ENCODE results near the gene PRDM1.

The PRDM1 gene

GRCh38 chr6:106055489-106055888 lies 30.6 kb upstream of the PRDM1 start:
- H3K36me3 ChIP-seq (ENCODE audit: control insufficient read depth, insufficient read depth, low read length): no peaks in the 10 kb centered on the region
- H3K4me1 ChIP-seq (ENCODE audit: control insufficient read depth, insufficient read depth, low read length): peaks cover 8% of the 10 kb centered on the region
- H3K9me3 ChIP-seq (ENCODE audit: control insufficient read depth, insufficient read depth, low read length): no peaks in the 10 kb centered on the region
- H3K27me3 ChIP-seq (ENCODE audit: control insufficient read depth, insufficient read depth, low read length): peaks cover under 1% of the 10 kb centered on the region
- H3K4me3 ChIP-seq (ENCODE audit: low read depth, low read length): no peak overlapping the region
- no peak overlapping the region for H3K9ac ChIP-seq (ENCODE audit: low read depth, low read length)

GRCh38 chr6:106056060-106056745 lies 29.9 kb upstream of the PRDM1 start:
- Histone ChIP-seq H3K27me3 (ENCODE audit: control insufficient read depth, insufficient read depth, low read length) (no peaks in the 10 kb centered on the region), H3K4me3 (ENCODE audit: low read depth, low read length) (no peak overlapping the region), H3K9me3 (ENCODE audit: control insufficient read depth, insufficient read depth, low read length) (no peaks in the 10 kb centered on the region), H3K9ac (ENCODE audit: low read depth, low read length) (no peak overlapping the region), H3K36me3 (ENCODE audit: control insufficient read depth, insufficient read depth, low read length) (no peaks in the 10 kb centered on the region), H3K4me1 (ENCODE audit: control insufficient read depth, insufficient read depth, low read length) (peaks cover 5% of the 10 kb centered on the region)

- Histone ChIP-seq H3K36me3 (ENCODE audit: control insufficient read depth, insufficient read depth, low read length) (no peaks in the 10 kb centered on the region), H3K9me3 (ENCODE audit: control insufficient read depth, insufficient read depth, low read length) (no peaks in the 10 kb centered on the region), H3K4me3 (ENCODE audit: low read depth, low read length) (no peak overlapping the region), H3K27me3 (ENCODE audit: control insufficient read depth, insufficient read depth, low read length) (no peaks in the 10 kb centered on the region), H3K9ac (ENCODE audit: low read depth, low read length) (no peak overlapping the region), H3K4me1 (ENCODE audit: control insufficient read depth, insufficient read depth, low read length) (peaks cover 5% of the 10 kb centered on the region)
These were observed 29.3 kb upstream of the PRDM1 start for GRCh38 chr6:106056746-106057390.

- Histone ChIP-seq H3K9me3 (ENCODE audit: control insufficient read depth, insufficient read depth, low read length) (no peaks in the 10 kb centered on the region), H3K27me3 (ENCODE audit: control insufficient read depth, insufficient read depth, low read length) (no peaks in the 10 kb centered on the region), H3K36me3 (ENCODE audit: control insufficient read depth, insufficient read depth, low read length) (no peaks in the 10 kb centered on the region), H3K9ac (ENCODE audit: low read depth, low read length) (no peak overlapping the region), H3K4me1 (ENCODE audit: control insufficient read depth, insufficient read depth, low read length) (peaks cover 5% of the 10 kb centered on the region), H3K4me3 (ENCODE audit: low read depth, low read length) (no peak overlapping the region)
These were observed 26.8 kb upstream of the PRDM1 start for GRCh38 chr6:106059331-106059730.

- Histone ChIP-seq H3K27me3 (ENCODE audit: control insufficient read depth, insufficient read depth, low read length) (no peaks in the 10 kb centered on the region), H3K36me3 (ENCODE audit: control insufficient read depth, insufficient read depth, low read length) (no peaks in the 10 kb centered on the region), H3K9me3 (ENCODE audit: control insufficient read depth, insufficient read depth, low read length) (no peaks in the 10 kb centered on the region), H3K4me3 (ENCODE audit: low read depth, low read length) (no peak overlapping the region), H3K4me1 (ENCODE audit: control insufficient read depth, insufficient read depth, low read length) (peaks cover 5% of the 10 kb centered on the region), H3K9ac (ENCODE audit: low read depth, low read length) (no peak overlapping the region)
These were observed 26.0 kb upstream of the PRDM1 start for GRCh38 chr6:106060167-106060566.

- H3K9ac ChIP-seq (ENCODE audit: low read depth, low read length): no peak overlapping the region
- no peaks in the 10 kb centered on the region for H3K27me3 ChIP-seq (ENCODE audit: control insufficient read depth, insufficient read depth, low read length)
- H3K4me1 ChIP-seq (ENCODE audit: control insufficient read depth, insufficient read depth, low read length): no peaks in the 10 kb centered on the region
- no peaks in the 10 kb centered on the region for H3K36me3 ChIP-seq (ENCODE audit: control insufficient read depth, insufficient read depth, low read length)
- H3K4me3 ChIP-seq (ENCODE audit: low read depth, low read length): no peak overlapping the region
- H3K9me3 ChIP-seq (ENCODE audit: control insufficient read depth, insufficient read depth, low read length): no peaks in the 10 kb centered on the region
These were observed 22.7 kb upstream of the PRDM1 start for GRCh38 chr6:106063448-106063850.

- Histone ChIP-seq H3K9ac (ENCODE audit: low read depth, low read length) (no peak overlapping the region), H3K4me3 (ENCODE audit: low read depth, low read length) (no peak overlapping the region), H3K36me3 (ENCODE audit: control insufficient read depth, insufficient read depth, low read length) (no peaks in the 10 kb centered on the region), H3K9me3 (ENCODE audit: control insufficient read depth, insufficient read depth, low read length) (no peaks in the 10 kb centered on the region), H3K27me3 (ENCODE audit: control insufficient read depth, insufficient read depth, low read length) (no peaks in the 10 kb centered on the region), H3K4me1 (ENCODE audit: control insufficient read depth, insufficient read depth, low read length) (no peaks in the 10 kb centered on the region)
These were observed 22.0 kb upstream of the PRDM1 start for GRCh38 chr6:106064142-106064541.

GRCh38 chr6:106064756-106065155 lies 21.4 kb upstream of the PRDM1 start:
- Histone ChIP-seq H3K9me3 (ENCODE audit: control insufficient read depth, insufficient read depth, low read length) (no peaks in the 10 kb centered on the region), H3K27me3 (ENCODE audit: control insufficient read depth, insufficient read depth, low read length) (no peaks in the 10 kb centered on the region), H3K36me3 (ENCODE audit: control insufficient read depth, insufficient read depth, low read length) (no peaks in the 10 kb centered on the region)

GRCh38 chr6:106066989-106067388 lies 19.1 kb upstream of the PRDM1 start:
- Histone ChIP-seq H3K27me3 (ENCODE audit: control insufficient read depth, insufficient read depth, low read length) (no peaks in the 10 kb centered on the region), H3K9ac (ENCODE audit: low read depth, low read length) (no peak overlapping the region), H3K36me3 (ENCODE audit: control insufficient read depth, insufficient read depth, low read length) (no peaks in the 10 kb centered on the region)

More at GRCh38 chr6:106064756-106065155, 21.4 kb upstream of the PRDM1 start:
- Histone ChIP-seq H3K4me1 (ENCODE audit: control insufficient read depth, insufficient read depth, low read length) (no peaks in the 10 kb centered on the region), H3K4me3 (ENCODE audit: low read depth, low read length) (no peak overlapping the region), H3K9ac (ENCODE audit: low read depth, low read length) (no peak overlapping the region)

GRCh38 chr6:106069478-106069877 lies 16.7 kb upstream of the PRDM1 start:
- H3K36me3 ChIP-seq (ENCODE audit: control insufficient read depth, insufficient read depth, low read length): no peaks in the 10 kb centered on the region

More at GRCh38 chr6:106066989-106067388, 19.1 kb upstream of the PRDM1 start:
- Histone ChIP-seq H3K4me3 (ENCODE audit: low read depth, low read length) (no peak overlapping the region), H3K4me1 (ENCODE audit: control insufficient read depth, insufficient read depth, low read length) (no peaks in the 10 kb centered on the region), H3K9me3 (ENCODE audit: control insufficient read depth, insufficient read depth, low read length) (no peaks in the 10 kb centered on the region)

GRCh38 chr6:106070636-106071035 lies 15.5 kb upstream of the PRDM1 start:
- H3K4me3 ChIP-seq (ENCODE audit: low read depth, low read length): no peak overlapping the region
- no peaks in the 10 kb centered on the region for H3K27me3 ChIP-seq (ENCODE audit: control insufficient read depth, insufficient read depth, low read length)
- H3K4me1 ChIP-seq (ENCODE audit: control insufficient read depth, insufficient read depth, low read length): no peaks in the 10 kb centered on the region
- no peak overlapping the region for H3K9ac ChIP-seq (ENCODE audit: low read depth, low read length)
- H3K36me3 ChIP-seq (ENCODE audit: control insufficient read depth, insufficient read depth, low read length): no peaks in the 10 kb centered on the region
- H3K9me3 ChIP-seq (ENCODE audit: control insufficient read depth, insufficient read depth, low read length): no peaks in the 10 kb centered on the region

More at GRCh38 chr6:106069478-106069877, 16.7 kb upstream of the PRDM1 start:
- Histone ChIP-seq H3K27me3 (ENCODE audit: control insufficient read depth, insufficient read depth, low read length) (no peaks in the 10 kb centered on the region), H3K4me3 (ENCODE audit: low read depth, low read length) (no peak overlapping the region), H3K9ac (ENCODE audit: low read depth, low read length) (no peak overlapping the region), H3K9me3 (ENCODE audit: control insufficient read depth, insufficient read depth, low read length) (no peaks in the 10 kb centered on the region), H3K4me1 (ENCODE audit: control insufficient read depth, insufficient read depth, low read length) (no peaks in the 10 kb centered on the region)

GRCh38 chr6:106072501-106073090 lies 13.5 kb upstream of the PRDM1 start:
- no peak overlapping the region for H3K4me3 ChIP-seq (ENCODE audit: low read depth, low read length)
- no peaks in the 10 kb centered on the region for H3K27me3 ChIP-seq (ENCODE audit: control insufficient read depth, insufficient read depth, low read length)
- H3K9ac ChIP-seq (ENCODE audit: low read depth, low read length): no peak overlapping the region
- no peaks in the 10 kb centered on the region for H3K9me3 ChIP-seq (ENCODE audit: control insufficient read depth, insufficient read depth, low read length)
- H3K4me1 ChIP-seq (ENCODE audit: control insufficient read depth, insufficient read depth, low read length): no peaks in the 10 kb centered on the region
- H3K36me3 ChIP-seq (ENCODE audit: control insufficient read depth, insufficient read depth, low read length): no peaks in the 10 kb centered on the region

Data from iPS-15b (cell line).